IMR-90 (cell line): ENCODE data around the gene LRFN5. TPM values are rescaled to one million over a fixed set of nuclear protein-coding genes. Genes with fewer than 3 reads are reported as not detected.

Experiments used
- ATAC-seq: fragments of 200-7000 bp; cut with Tn5 transposase; 2 replicates; pipeline ENCODE4 v1.9.1; 2020; ENCODE audit warnings: low read depth, mild to moderate bottlenecking, moderate library complexity
- BruUV-seq: library from RNA; stranded (reverse); fragments of 400-500 nt; replicated peaks from 2 replicates; lab custom pipeline; 2021; lab: Mats Ljungman, UMichigan
- CTCF ChIA-PET: fragments of 300-600 bp; formaldehyde crosslinking; extraction: SDS; loops from one replicate; lab custom pipeline; 2021; ENCODE audit warnings: antibody characterized with exemption; lab: Yijun Ruan, JAX
- POLR2A ChIA-PET: fragments of 300-600 bp; sonication (Branson Sonifier 250); formaldehyde crosslinking; loops from one replicate; lab custom pipeline; 2022; ENCODE audit warnings: antibody characterized with exemption; ENCODE audit not compliant: unreplicated experiment; lab: Charles Lee
- DNase-seq: peaks from one replicate; pipeline ENCODE4 v3.0.0; 2013
- H2AFZ ChIP-seq: replicated peaks from 2 replicates; pipeline ENCODE3; 2013; ENCODE audit warnings: low read length, mild to moderate bottlenecking; ENCODE audit not compliant: poor library complexity
- H2AK5ac ChIP-seq: 2 replicates; pipeline ENCODE4 v1.6.1; 2013; ENCODE audit warnings: low read depth, low read length, inconsistent platforms
- H2AK9ac ChIP-seq: replicated peaks from 2 replicates; pipeline ENCODE3; 2013; ENCODE audit warnings: mild to moderate bottlenecking, low read depth, low read length, moderate library complexity; ENCODE audit not compliant: poor library complexity
- H2BK120ac ChIP-seq: 2 replicates; pipeline ENCODE4 v1.6.1; 2013; ENCODE audit warnings: low read depth, low read length, inconsistent platforms
- H2BK15ac ChIP-seq: 3 replicates; pipeline ENCODE4 v1.6.1; 2013; ENCODE audit warnings: low read depth, low read length, inconsistent platforms
- H2BK20ac ChIP-seq: 2 replicates; pipeline ENCODE4 v1.6.1; 2013; ENCODE audit warnings: low read depth, mild to moderate bottlenecking, inconsistent platforms, low read length, moderate library complexity
- H2BK5ac ChIP-seq: 2 replicates; pipeline ENCODE4 v1.6.1; 2013; ENCODE audit warnings: mild to moderate bottlenecking, low read depth, low read length, inconsistent platforms; ENCODE audit not compliant: poor library complexity, severe bottlenecking
- H3K14ac ChIP-seq: replicated peaks from 2 replicates; pipeline ENCODE4 v1.6.1; 2013; ENCODE audit warnings: low read depth, low read length, inconsistent platforms
- H3K18ac ChIP-seq: 2 replicates; pipeline ENCODE4 v1.6.1; 2013; ENCODE audit warnings: low read depth, low read length, control low read depth
- H3K23ac ChIP-seq: 2 replicates; pipeline ENCODE4 v1.6.1; 2013; ENCODE audit warnings: low read depth, low read length, inconsistent platforms
- H3K27ac ChIP-seq: 2 replicates; pipeline ENCODE4 v1.5.1; 2013; ENCODE audit warnings: mild to moderate bottlenecking, control low read depth, low read length; ENCODE audit not compliant: insufficient read depth
- H3K27me3 ChIP-seq: 2 replicates; pipeline ENCODE4 v1.6.1; 2013; ENCODE audit warnings: low read length; ENCODE audit not compliant: control insufficient read depth, insufficient read depth
- H3K36me3 ChIP-seq: 2 replicates; pipeline ENCODE4 v1.6.1; 2013; ENCODE audit warnings: low read length, mixed read lengths; ENCODE audit not compliant: control insufficient read depth, insufficient read depth
- H3K4ac ChIP-seq: 2 replicates; pipeline ENCODE4 v1.6.1; 2013; ENCODE audit warnings: low read depth, low read length, inconsistent platforms
- H3K4me1 ChIP-seq: 2 replicates; pipeline ENCODE4 v1.6.1; 2013; ENCODE audit warnings: low read length, mixed read lengths; ENCODE audit not compliant: control insufficient read depth, insufficient read depth
- H3K4me2 ChIP-seq: 2 replicates; pipeline ENCODE4 v1.6.1; 2013; ENCODE audit warnings: low read depth, mild to moderate bottlenecking, control low read depth, low read length, moderate library complexity
- H3K4me3 ChIP-seq: 2 replicates; pipeline ENCODE4 v1.5.1; 2013; ENCODE audit warnings: low read depth, mild to moderate bottlenecking, control low read depth, low read length, moderate library complexity; ENCODE audit not compliant: insufficient read depth
- H3K56ac ChIP-seq: 2 replicates; pipeline ENCODE4 v1.6.1; 2013; ENCODE audit warnings: low read length, inconsistent platforms; ENCODE audit not compliant: insufficient read depth; ENCODE audit errors: extremely low read depth
- H3K79me1 ChIP-seq, 2 experiments: 2 replicates each; pipeline ENCODE4 v1.6.1; 2013; ENCODE audit warnings: low read length in 2 of 2, inconsistent platforms in 1 of 2, low read depth in 1 of 2
- H3K9ac ChIP-seq: 2 replicates; pipeline ENCODE4 v1.6.1; 2013; ENCODE audit warnings: low read depth, low read length, control low read depth
- H3K9me1 ChIP-seq: 2 replicates; pipeline ENCODE4 v1.6.1; 2013; ENCODE audit warnings: low read length, inconsistent platforms; ENCODE audit not compliant: insufficient read depth
- H3K9me3 ChIP-seq: 2 replicates; pipeline ENCODE4 v1.6.1; 2013; ENCODE audit warnings: low read length; ENCODE audit not compliant: control insufficient read depth, insufficient read depth
- H4K20me1 ChIP-seq: 2 replicates; pipeline ENCODE4 v1.6.1; 2013; ENCODE audit warnings: low read length, inconsistent platforms; ENCODE audit not compliant: insufficient read depth
- H4K5ac ChIP-seq: 2 replicates; pipeline ENCODE4 v1.6.1; 2013; ENCODE audit warnings: mild to moderate bottlenecking, low read depth, low read length, control low read depth
- H4K8ac ChIP-seq, 2 experiments: 2 replicates each; pipeline ENCODE4 v1.6.1; 2013; ENCODE audit warnings: low read depth in 2 of 2, low read length in 2 of 2, control low read depth in 1 of 2, inconsistent platforms in 1 of 2
- H4K91ac ChIP-seq: 2 replicates; pipeline ENCODE4 v1.6.1; 2013; ENCODE audit warnings: low read depth, low read length, inconsistent platforms; ENCODE audit not compliant: insufficient read depth
- BHLHE40 ChIP-seq: fragments of 150-350 bp; IDR thresholded peaks from 2 replicates; pipeline ENCODE4 v1.6.1; 2016; ENCODE audit warnings: mild to moderate bottlenecking, low read depth, low read length
- CEBPB ChIP-seq: IDR thresholded peaks from 2 replicates; pipeline ENCODE4 v1.6.1; 2012; ENCODE audit warnings: low read depth, low read length, improper control_type of control experiment
- CHD1 ChIP-seq: IDR thresholded peaks from 2 replicates; pipeline ENCODE4 v1.6.1; 2012; ENCODE audit warnings: low read depth, low read length, improper control_type of control experiment
- FOS ChIP-seq: fragments of 150-350 bp; IDR thresholded peaks from 2 replicates; pipeline ENCODE4 v1.6.1; 2016; ENCODE audit warnings: low read depth, low read length
- MAFK ChIP-seq: IDR thresholded peaks from 2 replicates; pipeline ENCODE4 v1.6.1; 2012; ENCODE audit warnings: low read depth, low read length, improper control_type of control experiment
- MAZ ChIP-seq: IDR thresholded peaks from 2 replicates; pipeline ENCODE4 v1.6.1; 2012; ENCODE audit warnings: low read depth, mild to moderate bottlenecking, low read length, improper control_type of control experiment, moderate library complexity, borderline replicate concordance
- MXI1 ChIP-seq: IDR thresholded peaks from 2 replicates; pipeline ENCODE4 v1.6.1; 2012; ENCODE audit warnings: low read depth, mild to moderate bottlenecking, low read length, moderate library complexity, borderline replicate concordance
- NFE2L2 ChIP-seq: fragments of 150-350 bp; IDR thresholded peaks from 2 replicates; pipeline ENCODE4 v1.6.1; 2016; ENCODE audit warnings: low read depth, mild to moderate bottlenecking, low read length
- POLR2A ChIP-seq: IDR thresholded peaks from 2 replicates; pipeline ENCODE4 v1.6.1; 2012; ENCODE audit warnings: mild to moderate bottlenecking, low read depth, low read length
- RAD21 ChIP-seq: IDR thresholded peaks from 2 replicates; pipeline ENCODE4 v1.6.1; 2012; ENCODE audit warnings: low read length, improper control_type of control experiment
- RCOR1 ChIP-seq: IDR thresholded peaks from 2 replicates; pipeline ENCODE4 v1.6.1; 2012; ENCODE audit warnings: mild to moderate bottlenecking, low read length, improper control_type of control experiment; ENCODE audit not compliant: insufficient replicate concordance
- RFX5 ChIP-seq: IDR thresholded peaks from 2 replicates; pipeline ENCODE4 v1.8.0; 2012; ENCODE audit warnings: low read depth, mild to moderate bottlenecking, low read length, moderate library complexity
- SMC3 ChIP-seq: fragments of 150-350 bp; IDR thresholded peaks from 2 replicates; pipeline ENCODE4 v1.6.1; 2016; ENCODE audit warnings: low read depth, mild to moderate bottlenecking, antibody characterized with exemption, low read length, moderate library complexity
- WGBS, 2 experiments: methylation state at CpG; one replicate each; pipeline versions ENCODE4 v1.1.5 to v1.1.7; 2013; ENCODE audit warnings: missing lambda C conversion rate in 2 of 2; ENCODE audit not compliant: insufficient read length in 1 of 2; ENCODE audit errors: extremely low coverage in 2 of 2; 5-methylcytosine and 5-hydroxymethylcytosine counted together
- dilution Hi-C: fragments of 300-500 bp; cut with HindIII; formaldehyde crosslinking; loops from one replicate; pipeline ENCODE4 v1.14.3; 2018; ENCODE audit warnings: low sequenced_read_pairs; ENCODE audit not compliant: unreplicated experiment
- in situ Hi-C: fragments of 300-500 bp; cut with MboI; formaldehyde crosslinking; loops from 3 replicates; pipeline ENCODE4 v1.14.3; 2019; ENCODE audit warnings: low sequenced_read_pairs, inconsistent platforms, mixed read lengths
- intact Hi-C: fragments of 100-400 bp; cut with micrococcal nuclease; formaldehyde crosslinking; loops from 2 replicates; pipeline ENCODE4 v1.10.0; 2022
- polyA plus RNA-seq, 3 experiments: library from polyadenylated mRNA; depleted of rRNA; stranded (reverse); fragments of >200 nt; gene quantifications; 2 replicates each; pipeline ENCODE4 v1.2.3, GENCODE V29; 2012; ENCODE audit warnings: low replicate concordance in 1 of 3
- total RNA-seq: library from RNA; depleted of rRNA; stranded (reverse); fragments of >200 nt; gene quantifications from 2 replicates; pipeline ENCODE4 v1.2.3, GENCODE V29; 2012
- TF ChIP-seq, protein P1 (sequence below): conservative IDR thresholded peaks from 2 replicates; pipeline ENCODE4 v1.5.1; 2012; ENCODE audit warnings: mild to moderate bottlenecking, low read depth, low read length, improper control_type of control experiment
- TF ChIP-seq, protein P2 (sequence below): fragments of 150-350 bp; IDR thresholded peaks from 2 replicates; pipeline ENCODE4 v1.6.1; 2017; ENCODE audit warnings: mild to moderate bottlenecking, antibody characterized with exemption, low read length, low read depth
- TF ChIP-seq, protein P3 (sequence below): fragments of 150-350 bp; IDR thresholded peaks from 2 replicates; pipeline ENCODE4 v1.6.1; 2016; ENCODE audit warnings: low read depth, mild to moderate bottlenecking, low read length, moderate library complexity, borderline replicate concordance

The LRFN5 gene
- total and polyA plus RNA-seq, 2 of the 4 experiments (the other 2 are of a cell fraction) = 1.8 to 3.6 TPM

DNA sequence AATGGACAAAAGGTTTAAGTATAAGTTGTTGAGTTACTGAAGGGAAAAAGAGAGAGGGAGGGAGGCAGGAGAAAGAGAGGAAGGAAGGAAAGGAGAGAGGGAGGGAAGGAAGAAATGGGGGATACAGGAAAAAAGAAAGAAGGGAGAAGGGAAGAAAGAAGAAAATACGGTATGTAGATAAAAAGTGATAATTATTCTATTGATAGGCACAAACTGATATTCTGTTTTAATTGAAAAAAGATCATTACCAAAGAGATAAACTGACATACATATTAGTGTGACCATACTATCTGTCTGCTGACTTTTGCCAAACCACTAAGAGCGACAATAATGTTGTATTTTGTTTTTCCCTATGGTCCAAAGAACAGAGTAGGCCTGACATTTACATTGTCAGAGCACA lies 154.5 kb downstream of the LRFN5 start:
- no peak for ATAC-seq
- POLR2A ChIA-PET = no interaction called here
- TF ChIP-seq CHD1 (no peak), CEBPB (no peak), MXI1 (no peak), MAZ (no peak), BHLHE40 (no peak), POLR2A (no peak), FOS (no peak), MAFK (no peak), RCOR1 (no peak), SMC3 (no peak), RFX5 (no peak), RAD21 (no peak), NFE2L2 (no peak)
- TF ChIP-seq, protein P1, sequence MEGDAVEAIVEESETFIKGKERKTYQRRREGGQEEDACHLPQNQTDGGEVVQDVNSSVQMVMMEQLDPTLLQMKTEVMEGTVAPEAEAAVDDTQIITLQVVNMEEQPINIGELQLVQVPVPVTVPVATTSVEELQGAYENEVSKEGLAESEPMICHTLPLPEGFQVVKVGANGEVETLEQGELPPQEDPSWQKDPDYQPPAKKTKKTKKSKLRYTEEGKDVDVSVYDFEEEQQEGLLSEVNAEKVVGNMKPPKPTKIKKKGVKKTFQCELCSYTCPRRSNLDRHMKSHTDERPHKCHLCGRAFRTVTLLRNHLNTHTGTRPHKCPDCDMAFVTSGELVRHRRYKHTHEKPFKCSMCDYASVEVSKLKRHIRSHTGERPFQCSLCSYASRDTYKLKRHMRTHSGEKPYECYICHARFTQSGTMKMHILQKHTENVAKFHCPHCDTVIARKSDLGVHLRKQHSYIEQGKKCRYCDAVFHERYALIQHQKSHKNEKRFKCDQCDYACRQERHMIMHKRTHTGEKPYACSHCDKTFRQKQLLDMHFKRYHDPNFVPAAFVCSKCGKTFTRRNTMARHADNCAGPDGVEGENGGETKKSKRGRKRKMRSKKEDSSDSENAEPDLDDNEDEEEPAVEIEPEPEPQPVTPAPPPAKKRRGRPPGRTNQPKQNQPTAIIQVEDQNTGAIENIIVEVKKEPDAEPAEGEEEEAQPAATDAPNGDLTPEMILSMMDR = no peak
- TF ChIP-seq, protein P2, sequence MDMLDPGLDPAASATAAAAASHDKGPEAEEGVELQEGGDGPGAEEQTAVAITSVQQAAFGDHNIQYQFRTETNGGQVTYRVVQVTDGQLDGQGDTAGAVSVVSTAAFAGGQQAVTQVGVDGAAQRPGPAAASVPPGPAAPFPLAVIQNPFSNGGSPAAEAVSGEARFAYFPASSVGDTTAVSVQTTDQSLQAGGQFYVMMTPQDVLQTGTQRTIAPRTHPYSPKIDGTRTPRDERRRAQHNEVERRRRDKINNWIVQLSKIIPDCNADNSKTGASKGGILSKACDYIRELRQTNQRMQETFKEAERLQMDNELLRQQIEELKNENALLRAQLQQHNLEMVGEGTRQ = no peak
- TF ChIP-seq, protein P3, sequence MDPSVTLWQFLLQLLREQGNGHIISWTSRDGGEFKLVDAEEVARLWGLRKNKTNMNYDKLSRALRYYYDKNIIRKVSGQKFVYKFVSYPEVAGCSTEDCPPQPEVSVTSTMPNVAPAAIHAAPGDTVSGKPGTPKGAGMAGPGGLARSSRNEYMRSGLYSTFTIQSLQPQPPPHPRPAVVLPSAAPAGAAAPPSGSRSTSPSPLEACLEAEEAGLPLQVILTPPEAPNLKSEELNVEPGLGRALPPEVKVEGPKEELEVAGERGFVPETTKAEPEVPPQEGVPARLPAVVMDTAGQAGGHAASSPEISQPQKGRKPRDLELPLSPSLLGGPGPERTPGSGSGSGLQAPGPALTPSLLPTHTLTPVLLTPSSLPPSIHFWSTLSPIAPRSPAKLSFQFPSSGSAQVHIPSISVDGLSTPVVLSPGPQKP = no peak
- Histone ChIP-seq H4K5ac (no peak overlapping the region), H3K18ac (no peak overlapping the region), H3K14ac (no peak overlapping the region), H3K27ac (no peak overlapping the region), H2AK9ac (no peak overlapping the region), H3K9me3 (no peaks in the 10 kb centered on the region; the same call in 1 of the 2 replicates), H3K4ac (no peak overlapping the region), H3K9ac (no peak overlapping the region), H3K4me3 (no peak overlapping the region), H2AFZ (no peak overlapping the region), H3K4me1 (no peaks in the 10 kb centered on the region), H3K36me3 (no peaks in the 10 kb centered on the region), H3K9me1 (no peaks in the 10 kb centered on the region), H2BK120ac (no peak overlapping the region), H2AK5ac (no peak overlapping the region), H2BK5ac (no peak overlapping the region), H4K8ac (no peak overlapping the region), H3K56ac (no peak overlapping the region), H2BK15ac (no peak overlapping the region), H3K4me2 (no peak overlapping the region), H2BK20ac (no peak overlapping the region), H3K79me1 (no peaks in the 10 kb centered on the region), H4K91ac (no peak overlapping the region), H3K23ac (no peak overlapping the region), H3K27me3 (no peaks in the 10 kb centered on the region), H4K20me1 (no peaks in the 10 kb centered on the region)
- BruUV-seq = no TSS peak
- in situ Hi-C loops (no loop called here), dilution Hi-C loops (no loop called here), intact Hi-C loops (no loop called here)
- WGBS, 2 experiments = 100% methylated on average over 1 of the region's 2 CpGs; no CpG with 5 or more reads in 1 of the 2 experiments
- CTCF ChIA-PET = no interaction called here
- no peak for DNase-seq
